ENCODE results near the gene CNOT10.
"Not testable (repeated sequence)": the region's sequence is repeated elsewhere in the genome, so short reads cannot be mapped to it uniquely, and the experiment has no call there.

DNA sequence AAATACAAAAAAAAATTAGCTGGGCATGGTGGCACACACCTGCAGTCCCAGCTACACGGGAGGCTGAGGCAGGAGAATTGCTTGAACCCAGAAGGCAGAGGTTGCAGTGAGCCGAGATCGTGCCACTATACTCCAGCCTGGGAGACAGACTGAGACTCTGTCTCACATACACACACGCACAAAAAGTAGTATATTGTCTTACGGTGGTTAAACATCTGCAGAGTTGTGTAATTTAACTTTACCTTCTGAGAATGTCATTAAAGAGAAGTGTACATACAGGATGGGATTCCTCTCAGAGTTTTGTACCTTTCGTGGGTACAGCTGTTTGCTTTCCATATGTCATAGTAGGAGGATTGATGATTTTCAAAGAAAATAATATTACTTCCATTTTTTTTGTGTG, 58.5 kb downstream of the CNOT10 start:
- TF ChIP-seq, protein P1, sequence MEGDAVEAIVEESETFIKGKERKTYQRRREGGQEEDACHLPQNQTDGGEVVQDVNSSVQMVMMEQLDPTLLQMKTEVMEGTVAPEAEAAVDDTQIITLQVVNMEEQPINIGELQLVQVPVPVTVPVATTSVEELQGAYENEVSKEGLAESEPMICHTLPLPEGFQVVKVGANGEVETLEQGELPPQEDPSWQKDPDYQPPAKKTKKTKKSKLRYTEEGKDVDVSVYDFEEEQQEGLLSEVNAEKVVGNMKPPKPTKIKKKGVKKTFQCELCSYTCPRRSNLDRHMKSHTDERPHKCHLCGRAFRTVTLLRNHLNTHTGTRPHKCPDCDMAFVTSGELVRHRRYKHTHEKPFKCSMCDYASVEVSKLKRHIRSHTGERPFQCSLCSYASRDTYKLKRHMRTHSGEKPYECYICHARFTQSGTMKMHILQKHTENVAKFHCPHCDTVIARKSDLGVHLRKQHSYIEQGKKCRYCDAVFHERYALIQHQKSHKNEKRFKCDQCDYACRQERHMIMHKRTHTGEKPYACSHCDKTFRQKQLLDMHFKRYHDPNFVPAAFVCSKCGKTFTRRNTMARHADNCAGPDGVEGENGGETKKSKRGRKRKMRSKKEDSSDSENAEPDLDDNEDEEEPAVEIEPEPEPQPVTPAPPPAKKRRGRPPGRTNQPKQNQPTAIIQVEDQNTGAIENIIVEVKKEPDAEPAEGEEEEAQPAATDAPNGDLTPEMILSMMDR (optimal IDR thresholded peaks at IDR 0.05 in 1 of 3, IDR thresholded peaks at IDR 0.05 in 1 of 3, conservative IDR thresholded peaks at IDR 0.05 in 1 of 3; ENCODE audit: extremely low read depth in 1 of 3, insufficient read depth in 2 of 3, low read length in 3 of 3) = not testable (repeated sequence)
- not testable (repeated sequence) for TF ChIP-seq EZH2 (IDR thresholded peaks at IDR 0.05; ENCODE audit: low read length)

Data from keratinocyte (primary cell).